ENCODE data around the gene NFIB.

NFIB gene

DNA sequence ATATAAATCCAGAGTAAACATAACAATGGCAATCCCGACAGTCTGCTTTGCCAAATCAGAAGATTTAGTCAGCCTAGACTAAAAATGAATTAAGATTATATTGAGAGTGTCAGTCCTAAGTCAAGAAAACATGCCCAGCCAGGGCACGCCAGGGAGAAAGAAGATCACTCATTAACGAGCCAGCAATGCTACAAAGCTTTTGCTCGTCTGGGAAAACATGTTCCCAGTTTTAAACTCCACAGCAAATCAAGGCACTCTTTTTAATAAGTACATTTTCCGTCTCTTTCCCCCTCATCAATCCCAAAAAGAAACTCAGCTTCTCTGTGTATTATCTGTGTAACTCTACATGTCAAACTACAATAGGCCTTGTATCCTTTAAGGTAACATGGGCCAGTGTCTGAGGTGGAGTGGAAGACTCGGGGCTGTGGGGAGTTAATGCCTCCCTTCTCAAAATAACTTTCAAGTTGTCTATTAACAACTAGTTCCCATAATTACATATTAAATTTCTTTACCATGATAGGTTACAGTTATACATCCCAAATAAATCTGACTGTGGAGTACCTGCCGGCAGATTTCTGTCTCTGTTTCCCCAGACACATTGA lies 40.9 kb downstream of the NFIB start:
- Histone ChIP-seq H3K4me3 (ENCODE audit: low read depth, low read length) (no peak overlapping the region), H3K36me3 (no peaks in the 10 kb centered on the region), H3K27me3 (ENCODE audit: insufficient read depth, low read depth, severe bottlenecking) (no peaks in the 10 kb centered on the region), H3K27ac (no peak overlapping the region), H3K9me3 (ENCODE audit: severe bottlenecking) (no peaks in the 10 kb centered on the region)
- no peak for DNase-seq
- TF ChIP-seq CTCF (IDR thresholded peaks at IDR 0.05; ENCODE audit: low read depth, low read length): no peak

- Histone ChIP-seq H3K4me3 (ENCODE audit: low read depth, low read length) (no peak overlapping the region), H3K9me3 (ENCODE audit: severe bottlenecking) (no peaks in the 10 kb centered on the region), H3K27me3 (ENCODE audit: insufficient read depth, low read depth, severe bottlenecking) (no peaks in the 10 kb centered on the region), H3K27ac (no peak overlapping the region), H3K36me3 (no peaks in the 10 kb centered on the region)
- no peak for DNase-seq
- no peak for TF ChIP-seq CTCF (IDR thresholded peaks at IDR 0.05; ENCODE audit: low read depth, low read length)
These were observed 42.8 kb downstream of the NFIB start for GRCh38 chr9:14271093-14271673.

DNA sequence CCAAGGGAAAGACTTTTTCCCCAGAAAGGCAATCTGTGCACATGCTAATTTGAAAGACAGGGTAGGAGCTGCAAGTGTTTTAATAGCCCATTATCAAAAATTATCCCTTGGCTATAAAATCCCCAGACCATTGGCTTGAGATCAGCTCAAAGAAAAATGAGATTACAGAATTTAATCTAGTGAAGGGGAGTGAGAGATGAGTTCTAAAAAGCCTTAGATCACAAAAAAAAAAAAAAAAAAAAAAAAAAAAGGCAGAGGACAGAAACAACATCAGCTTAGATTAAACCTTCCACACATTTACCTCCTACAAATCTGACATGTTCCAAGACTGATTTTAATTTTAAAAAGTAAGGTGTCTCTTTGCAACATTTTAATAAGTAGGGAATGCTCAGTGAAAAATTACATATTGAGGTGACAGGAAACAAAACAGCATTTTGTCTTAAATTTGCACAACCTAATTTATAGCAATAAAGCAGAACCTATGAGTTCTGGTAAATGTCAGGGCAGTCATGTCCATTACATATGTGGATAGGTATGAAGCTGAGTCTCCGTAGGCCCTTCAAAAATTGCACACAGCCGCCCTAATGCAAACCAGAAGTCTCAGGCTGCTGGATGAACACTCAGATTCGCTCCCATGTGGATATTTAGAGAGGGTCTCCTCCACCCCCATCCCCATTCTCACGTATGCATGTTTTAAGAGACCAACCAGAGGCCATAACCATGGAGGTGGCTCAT lies 43.4 kb downstream of the NFIB start:
- Histone ChIP-seq H3K4me3 (ENCODE audit: low read depth, low read length) (no peak overlapping the region), H3K36me3 (no peaks in the 10 kb centered on the region), H3K27me3 (ENCODE audit: insufficient read depth, low read depth, severe bottlenecking) (no peaks in the 10 kb centered on the region), H3K9me3 (ENCODE audit: severe bottlenecking) (no peaks in the 10 kb centered on the region), H3K27ac (no peak overlapping the region)
- DNase-seq: no peak
- TF ChIP-seq CTCF (IDR thresholded peaks at IDR 0.05; ENCODE audit: low read depth, low read length): no peak

DNA sequence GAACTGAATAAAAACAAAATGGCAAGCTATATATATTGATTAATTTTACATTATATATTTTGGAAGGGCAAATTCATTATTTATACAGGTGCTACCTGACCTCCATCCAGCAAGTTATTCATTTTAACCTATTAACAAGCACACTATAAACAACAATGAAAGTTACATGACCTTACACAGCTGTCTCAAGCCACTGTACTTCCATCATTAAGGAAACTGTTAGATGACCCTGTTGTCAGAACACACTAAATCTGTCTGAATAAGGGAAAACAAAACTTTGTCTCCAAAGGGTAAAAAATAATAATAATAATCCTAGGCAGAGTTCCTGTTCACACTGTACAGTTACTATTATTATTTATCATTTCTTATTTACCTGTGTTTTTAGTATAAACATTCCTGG lies 44.0 kb downstream of the NFIB start:
- Histone ChIP-seq H3K9me3 (ENCODE audit: severe bottlenecking) (no peaks in the 10 kb centered on the region), H3K27me3 (ENCODE audit: insufficient read depth, low read depth, severe bottlenecking) (no peaks in the 10 kb centered on the region), H3K36me3 (no peaks in the 10 kb centered on the region), H3K27ac (no peak overlapping the region), H3K4me3 (ENCODE audit: low read depth, low read length) (no peak overlapping the region)
- TF ChIP-seq CTCF (IDR thresholded peaks at IDR 0.05; ENCODE audit: low read depth, low read length): no peak
- no peak for DNase-seq

DNA sequence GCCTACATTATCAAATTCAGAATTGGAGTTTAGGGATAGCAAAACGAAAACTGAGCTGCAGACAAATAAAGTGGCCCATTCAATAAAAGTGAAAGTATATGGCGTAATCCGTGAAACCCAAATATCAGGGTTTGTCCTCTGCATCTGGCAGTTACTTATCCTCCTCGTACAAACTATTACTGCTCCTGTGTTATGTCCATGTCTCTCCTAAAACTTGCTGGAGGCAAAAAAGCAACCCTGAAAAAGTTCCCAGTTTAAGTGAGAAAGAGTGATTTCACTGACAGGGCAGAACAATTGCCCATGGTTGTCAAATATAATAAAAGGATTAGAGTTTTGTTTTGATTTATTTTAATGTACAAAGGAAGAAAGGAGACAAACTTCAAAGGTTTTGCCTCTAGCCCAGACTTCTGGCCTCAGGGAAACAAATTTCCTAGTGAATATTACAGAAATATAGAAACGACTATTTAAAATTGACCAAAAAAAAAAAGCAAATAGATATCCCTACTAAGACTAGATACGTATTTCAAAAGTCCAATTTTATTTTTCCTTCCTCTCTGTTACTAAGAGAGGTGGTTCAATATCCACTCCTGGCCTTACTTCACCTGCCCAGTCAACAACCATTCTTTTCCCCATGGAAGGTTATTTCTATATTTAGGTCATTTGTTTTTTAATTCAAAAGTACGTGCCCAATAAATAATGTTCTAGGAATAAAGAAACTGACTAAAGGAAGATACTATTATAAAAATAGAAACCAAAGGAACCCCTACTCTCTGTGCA lies 50.0 kb downstream of the NFIB start:
- no peak overlapping the region for H3K27ac ChIP-seq
- H3K9me3 ChIP-seq (ENCODE audit: severe bottlenecking): no peaks in the 10 kb centered on the region
- TF ChIP-seq CTCF (IDR thresholded peaks at IDR 0.05; ENCODE audit: low read depth, low read length): no peak
- H3K36me3 ChIP-seq: no peaks in the 10 kb centered on the region
- H3K27me3 ChIP-seq (ENCODE audit: insufficient read depth, low read depth, severe bottlenecking): no peaks in the 10 kb centered on the region
- no peak for DNase-seq
- no peak overlapping the region for H3K4me3 ChIP-seq (ENCODE audit: low read depth, low read length)

Measured in WERI-Rb-1 (cell line).